GM18873 (cell line): ENCODE data around the gene WDR1.

ENCODE experiments used
- ATAC-seq: cut with Tn5 transposase; IDR thresholded peaks from one replicate; pipeline ENCODE4 v1.9.1; 2021; ENCODE audit warnings: mild to moderate bottlenecking, moderate library complexity, moderate number of reproducible peaks; ENCODE audit not compliant: unreplicated experiment, low FRiP score

WDR1 gene

GRCh38 chr4:10115797-10116568, 616 bp downstream of the WDR1 start:
- ATAC-seq, result peak; percentile 24

GRCh38 chr4:10115271-10115796, 1.3 kb downstream of the WDR1 start:
- ATAC-seq, result no peak

GRCh38 chr4:10114607-10115006, 2.0 kb downstream of the WDR1 start:
- ATAC-seq, result no peak

GRCh38 chr4:10114147-10114546, 2.5 kb downstream of the WDR1 start:
- ATAC-seq, result no peak

- no peak for ATAC-seq
These were observed 3.1 kb downstream of the WDR1 start for GRCh38 chr4:10113362-10114047.

GRCh38 chr4:10112658-10113284, 3.8 kb downstream of the WDR1 start:
- no peak for ATAC-seq

GRCh38 chr4:10111067-10111801, 5.4 kb downstream of the WDR1 start:
- ATAC-seq, result no peak

GRCh38 chr4:10109995-10110670, 6.5 kb downstream of the WDR1 start:
- no peak for ATAC-seq

- no peak for ATAC-seq
These were observed 7.5 kb downstream of the WDR1 start for GRCh38 chr4:10108818-10109783.

GRCh38 chr4:10108391-10108790, 8.2 kb downstream of the WDR1 start:
- ATAC-seq, result no peak

GRCh38 chr4:10107111-10108091, 9.2 kb downstream of the WDR1 start:
- no peak for ATAC-seq

- ATAC-seq, result no peak
These were observed 10.1 kb downstream of the WDR1 start for GRCh38 chr4:10106421-10107039.

- no peak for ATAC-seq
These were observed 10.7 kb downstream of the WDR1 start for GRCh38 chr4:10105920-10106319.

GRCh38 chr4:10105421-10105820, 11.2 kb downstream of the WDR1 start:
- no peak for ATAC-seq

GRCh38 chr4:10104991-10105276, 11.7 kb downstream of the WDR1 start:
- ATAC-seq, result no peak

GRCh38 chr4:10104211-10104990, 12.2 kb downstream of the WDR1 start:
- ATAC-seq, result no peak
